NOMO-1 treated with DMSO at 0.1 percent for 48 hours (cell line): Measurements from ENCODE around the gene FGFBP3.

ENCODE experiments used
- DNase-seq: peaks from one replicate; lab custom pipeline; 2025; ENCODE audit not compliant: unreplicated experiment; lab: John Stamatoyannopoulos, UW

FGFBP3 gene

DNA sequence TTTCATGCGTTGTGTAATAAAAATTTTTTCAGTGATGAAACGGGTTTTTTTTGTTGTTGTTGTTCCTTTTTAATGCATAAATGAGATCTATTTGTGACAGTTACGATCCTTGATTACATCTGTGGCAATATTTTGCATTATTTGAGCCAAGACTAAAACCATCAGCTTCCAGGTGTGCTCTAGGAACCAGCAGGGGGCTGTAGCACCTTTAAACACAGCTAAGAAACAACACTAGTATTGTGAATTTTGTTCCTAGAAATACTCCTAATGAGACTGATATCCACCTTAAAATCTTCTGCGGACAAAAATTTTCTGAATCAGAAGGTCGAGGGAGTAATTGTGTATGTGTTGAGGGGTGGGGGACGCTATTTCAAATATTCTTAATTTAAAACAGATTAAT is 52.6 kb downstream of the FGFBP3 start:
- DNase-seq: no peak
